Activated naive CD8-positive, alpha-beta T cell treated with anti-CD3 and anti-CD28 coated beads, Interleukin-2, amount 50 U/mL, for 24 hours (primary cell): ENCODE data around the gene GRK7.
"Not testable (repeated sequence)": the region's sequence is repeated elsewhere in the genome, so short reads cannot be mapped to it uniquely, and the experiment has no call there.

Experiments used
- ATAC-seq: fragments of 150-1000 bp; cut with Tn5 transposase; one replicate; pipeline ENCODE4 v1.10.0; 2021
- DNase-seq: peaks from one replicate; pipeline ENCODE4 v3.0.0; 2021
- H3K27ac Mint-ChIP-seq: one replicate; pipeline ENCODE4 v1.8.0; 2021; ENCODE audit warnings: mild to moderate bottlenecking, mixed read lengths
- H3K27me3 Mint-ChIP-seq: one replicate; pipeline ENCODE4 v1.8.0; 2021; ENCODE audit warnings: mixed read lengths
- H3K36me3 Mint-ChIP-seq: one replicate; pipeline ENCODE4 v1.8.0; 2021; ENCODE audit warnings: low read depth, mixed read lengths
- H3K4me1 Mint-ChIP-seq: one replicate; pipeline ENCODE4 v1.8.0; 2021; ENCODE audit warnings: mixed read lengths
- H3K4me3 Mint-ChIP-seq: one replicate; pipeline ENCODE4 v1.8.0; 2021; ENCODE audit warnings: mild to moderate bottlenecking, moderate library complexity, mixed read lengths
- H3K9me3 Mint-ChIP-seq: one replicate; pipeline ENCODE4 v1.8.0; 2021; ENCODE audit warnings: mixed read lengths

Gene GRK7

GRCh38 chr3:141738022-141738890, 25.0 kb upstream of the GRK7 start, which contains the start of gene RNF7:
TSS of gene RNF7 (plus strand) at chr3:141738298. CDS start at chr3:141738342, 44 bp downstream.
- ATAC-seq (peak; percentile 94), DNase-seq (peak; percentile 97)
- no peaks in the 10 kb centered on the region for H3K9me3 Mint-ChIP-seq
- peaks cover 15% of the 10 kb centered on the region for H3K36me3 Mint-ChIP-seq
- peak within 1 kb of the TSS; percentile 91 for H3K4me3 Mint-ChIP-seq
- H3K4me1 Mint-ChIP-seq = peaks cover 38% of the 10 kb centered on the region
- H3K27ac Mint-ChIP-seq = peak within 1 kb of the TSS; percentile 92
- no peaks in the 10 kb centered on the region for H3K27me3 Mint-ChIP-seq

GRCh38 chr3:141738891-141739363, 24.3 kb upstream of the GRK7 start:
- Mint-ChIP-seq H3K27ac (peak overlapping the region; percentile 92), H3K27me3 (no peaks in the 10 kb centered on the region), H3K36me3 (peaks cover 18% of the 10 kb centered on the region), H3K4me3 (peak overlapping the region; percentile 91), H3K4me1 (peaks cover 40% of the 10 kb centered on the region), H3K9me3 (no peaks in the 10 kb centered on the region)
- ATAC-seq (no peak), DNase-seq (no peak)

- DNase-seq (no peak), ATAC-seq (no peak)
- peak overlapping the region; percentile 92 for H3K27ac Mint-ChIP-seq
- H3K4me3 Mint-ChIP-seq = peak overlapping the region; percentile 91
- H3K27me3 Mint-ChIP-seq = no peaks in the 10 kb centered on the region
- H3K36me3 Mint-ChIP-seq = peaks cover 25% of the 10 kb centered on the region
- no peaks in the 10 kb centered on the region for H3K9me3 Mint-ChIP-seq
- peaks cover 46% of the 10 kb centered on the region for H3K4me1 Mint-ChIP-seq
Measured at GRCh38 chr3:141739731-141740130, 23.5 kb upstream of the GRK7 start.

- ATAC-seq (no peak), DNase-seq (no peak)
- peak overlapping the region; percentile 91 for H3K4me3 Mint-ChIP-seq
- peaks cover 29% of the 10 kb centered on the region for H3K36me3 Mint-ChIP-seq
- no peaks in the 10 kb centered on the region for H3K9me3 Mint-ChIP-seq
- H3K27ac Mint-ChIP-seq = peak overlapping the region; percentile 92
- H3K27me3 Mint-ChIP-seq = no peaks in the 10 kb centered on the region
- H3K4me1 Mint-ChIP-seq = peaks cover 46% of the 10 kb centered on the region
Measured at GRCh38 chr3:141740349-141740748, 22.9 kb upstream of the GRK7 start.

GRCh38 chr3:141743305-141743704, 19.9 kb upstream of the GRK7 start:
- Mint-ChIP-seq H3K4me3 (no peak overlapping the region), H3K27me3 (no peaks in the 10 kb centered on the region), H3K4me1 (peaks cover 53% of the 10 kb centered on the region), H3K36me3 (peaks cover 40% of the 10 kb centered on the region), H3K27ac (no peak overlapping the region), H3K9me3 (no peaks in the 10 kb centered on the region)
- DNase-seq = no peak
- no peak for ATAC-seq

GRCh38 chr3:141746962-141747361, 16.2 kb upstream of the GRK7 start:
- H3K4me3 Mint-ChIP-seq = no peak overlapping the region
- H3K27me3 Mint-ChIP-seq = no peaks in the 10 kb centered on the region
- H3K4me1 Mint-ChIP-seq = peaks cover 26% of the 10 kb centered on the region
- no peak overlapping the region for H3K27ac Mint-ChIP-seq
- DNase-seq (no peak), ATAC-seq (peak; percentile 84)
- H3K36me3 Mint-ChIP-seq = peaks cover 40% of the 10 kb centered on the region
- no peaks in the 10 kb centered on the region for H3K9me3 Mint-ChIP-seq

DNA sequence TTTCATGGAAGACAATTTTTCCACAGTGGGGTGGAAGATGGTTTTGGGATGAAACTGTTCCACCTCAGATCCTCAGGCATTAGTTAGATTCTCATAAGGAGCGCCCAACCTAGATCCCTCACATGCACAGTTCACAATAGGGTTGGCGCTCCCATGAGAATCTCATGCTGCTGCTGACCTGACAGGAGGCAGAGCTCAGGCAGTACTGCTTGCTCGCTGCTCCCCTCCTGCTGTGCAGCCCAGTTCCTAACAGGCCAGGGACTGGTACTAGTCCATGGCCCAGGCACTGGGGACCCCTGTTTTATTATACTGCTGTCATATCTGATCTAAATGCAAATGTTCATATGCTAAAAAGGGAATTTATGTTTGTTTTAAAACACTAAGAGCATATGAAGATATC, 9.8 kb upstream of the GRK7 start:
- H3K4me3 Mint-ChIP-seq = no peak overlapping the region
- no peak overlapping the region for H3K27ac Mint-ChIP-seq
- DNase-seq (no peak), ATAC-seq (no peak)
- peaks cover 9% of the 10 kb centered on the region for H3K36me3 Mint-ChIP-seq
- H3K9me3 Mint-ChIP-seq = no peaks in the 10 kb centered on the region
- H3K4me1 Mint-ChIP-seq = no peaks in the 10 kb centered on the region
- no peaks in the 10 kb centered on the region for H3K27me3 Mint-ChIP-seq

GRCh38 chr3:141754032-141754431, 9.2 kb upstream of the GRK7 start:
- Mint-ChIP-seq H3K27ac (no peak overlapping the region), H3K4me1 (no peaks in the 10 kb centered on the region), H3K27me3 (no peaks in the 10 kb centered on the region), H3K4me3 (no peak overlapping the region), H3K36me3 (peaks cover 7% of the 10 kb centered on the region), H3K9me3 (no peaks in the 10 kb centered on the region)
- ATAC-seq (no peak), DNase-seq (no peak)

GRCh38 chr3:141762552-141762951, 656 bp upstream of the GRK7 start:
- H3K27ac Mint-ChIP-seq, ATAC-seq, DNase-seq, H3K4me3 Mint-ChIP-seq, H3K9me3 Mint-ChIP-seq, H3K4me1 Mint-ChIP-seq, H3K36me3 Mint-ChIP-seq, H3K27me3 Mint-ChIP-seq: not testable (repeated sequence)

DNA sequence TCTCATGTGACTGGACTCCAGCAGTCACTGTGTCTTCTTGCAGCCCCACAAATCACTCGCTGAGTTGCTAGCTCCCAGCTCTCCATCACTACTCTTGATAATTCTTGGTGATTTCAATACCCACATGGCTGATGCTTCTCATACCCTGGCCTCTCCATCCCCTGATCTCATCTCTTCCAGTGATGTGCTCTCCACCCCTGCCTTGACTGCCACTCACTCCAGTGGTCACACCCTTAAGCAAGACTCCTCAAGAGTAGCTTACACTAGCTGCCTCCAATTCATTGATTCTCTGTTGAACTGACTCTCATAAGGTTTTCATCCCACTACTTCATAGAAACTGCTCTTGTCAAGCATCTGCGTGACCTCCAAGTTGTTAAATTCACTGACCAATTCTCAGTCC, 837 bp downstream of the GRK7 start:
- Mint-ChIP-seq H3K4me1 (peaks cover 1% of the 10 kb centered on the region), H3K36me3 (no peaks in the 10 kb centered on the region), H3K9me3 (no peaks in the 10 kb centered on the region), H3K4me3 (no peak overlapping the region), H3K27ac (no peak overlapping the region), H3K27me3 (no peaks in the 10 kb centered on the region)
- no peak for ATAC-seq
- no peak for DNase-seq

GRCh38 chr3:141764465-141764864, 1.3 kb downstream of the GRK7 start:
- DNase-seq (no peak), ATAC-seq (no peak)
- Mint-ChIP-seq H3K9me3 (no peaks in the 10 kb centered on the region), H3K27me3 (no peaks in the 10 kb centered on the region), H3K4me3 (no peak overlapping the region), H3K4me1 (peaks cover 1% of the 10 kb centered on the region), H3K36me3 (no peaks in the 10 kb centered on the region), H3K27ac (no peak overlapping the region)

DNA sequence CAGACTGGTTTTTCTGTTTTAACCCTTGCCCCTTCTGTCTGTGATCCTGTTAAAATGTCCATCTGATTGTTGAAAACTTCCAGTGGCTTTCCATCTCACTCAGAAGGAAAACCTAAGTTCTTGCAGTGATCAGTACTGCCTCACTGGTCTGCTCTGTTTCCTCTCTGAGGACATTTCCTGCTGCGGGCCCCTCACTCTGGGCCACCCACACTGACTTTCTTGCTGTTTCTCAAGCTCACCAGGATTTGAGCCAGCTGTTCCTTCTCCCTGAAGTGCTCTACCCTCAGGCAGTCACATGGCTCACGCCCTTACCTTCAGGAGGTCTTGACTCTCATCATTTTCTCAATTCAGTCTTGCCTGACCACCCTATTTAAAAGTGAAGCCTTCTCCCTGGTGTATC, 1.8 kb downstream of the GRK7 start:
- Mint-ChIP-seq H3K27me3 (no peaks in the 10 kb centered on the region), H3K27ac (no peak overlapping the region), H3K36me3 (no peaks in the 10 kb centered on the region), H3K4me1 (peaks cover 1% of the 10 kb centered on the region), H3K9me3 (no peaks in the 10 kb centered on the region), H3K4me3 (no peak overlapping the region)
- ATAC-seq = no peak
- no peak for DNase-seq

DNA sequence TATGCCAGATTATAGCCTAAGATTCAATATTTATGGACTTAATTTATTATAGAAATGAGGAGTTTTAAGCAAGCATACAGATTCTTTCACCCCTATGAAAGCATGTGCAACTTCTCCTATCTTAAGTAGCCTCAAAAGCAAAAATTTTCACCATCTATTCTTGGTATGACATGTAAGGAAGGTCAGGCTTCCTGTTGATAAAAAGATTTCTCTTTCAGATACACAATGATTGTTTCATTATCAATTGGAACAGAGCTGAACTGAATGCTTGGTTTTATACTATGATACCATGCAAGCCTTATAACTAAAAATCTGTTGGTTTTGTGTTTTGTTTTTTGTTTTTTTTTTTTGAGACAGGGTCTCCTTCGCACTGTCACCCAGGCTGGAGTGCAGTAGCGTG, 3.9 kb downstream of the GRK7 start:
- H3K27ac Mint-ChIP-seq = no peak overlapping the region
- DNase-seq (no peak), ATAC-seq (no peak)
- peaks cover 1% of the 10 kb centered on the region for H3K4me1 Mint-ChIP-seq
- H3K36me3 Mint-ChIP-seq = no peaks in the 10 kb centered on the region
- no peaks in the 10 kb centered on the region for H3K9me3 Mint-ChIP-seq
- no peaks in the 10 kb centered on the region for H3K27me3 Mint-ChIP-seq
- no peak overlapping the region for H3K4me3 Mint-ChIP-seq

- Mint-ChIP-seq H3K27me3 (no peaks in the 10 kb centered on the region), H3K4me1 (peaks cover 1% of the 10 kb centered on the region), H3K4me3 (no peak overlapping the region), H3K27ac (no peak overlapping the region), H3K36me3 (no peaks in the 10 kb centered on the region), H3K9me3 (no peaks in the 10 kb centered on the region)
- DNase-seq (no peak), ATAC-seq (no peak)
Measured at GRCh38 chr3:141769221-141769894, 6.2 kb downstream of the GRK7 start.

DNA sequence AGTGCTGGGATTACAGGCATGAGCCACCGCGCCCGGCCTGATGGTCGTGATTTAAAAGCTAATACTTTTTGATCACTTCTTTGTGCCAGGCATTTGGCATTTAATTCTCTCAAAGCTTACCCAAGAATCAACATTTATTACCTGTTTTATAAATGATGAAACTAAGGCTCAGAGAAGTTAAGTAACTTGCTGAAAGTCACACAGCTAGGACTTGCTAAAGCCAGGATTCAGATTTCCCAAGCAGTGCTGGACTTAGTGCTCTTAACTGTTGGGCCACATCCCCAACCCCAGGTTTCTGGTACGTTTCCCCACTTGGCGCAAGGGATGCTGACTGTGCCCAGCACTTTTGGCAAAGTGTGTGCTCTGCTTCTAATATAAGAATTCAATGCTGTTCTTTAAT, 10.5 kb downstream of the GRK7 start:
- no peaks in the 10 kb centered on the region for H3K4me1 Mint-ChIP-seq
- no peak overlapping the region for H3K27ac Mint-ChIP-seq
- DNase-seq (no peak), ATAC-seq (no peak)
- no peaks in the 10 kb centered on the region for H3K36me3 Mint-ChIP-seq
- no peak overlapping the region for H3K4me3 Mint-ChIP-seq
- H3K9me3 Mint-ChIP-seq = no peaks in the 10 kb centered on the region
- H3K27me3 Mint-ChIP-seq = no peaks in the 10 kb centered on the region
